CD4-positive, alpha-beta memory T cell (primary cell): ENCODE data around the gene PLA2G2E. TPM values are rescaled to one million over a fixed set of nuclear protein-coding genes. Genes with fewer than 3 reads are reported as not detected.

Experiments
- CTCF ChIA-PET: fragments of 350-600 bp; sonication (Branson Sonifier 250); formaldehyde crosslinking; loops from one replicate; lab custom pipeline; 2021; ENCODE audit warnings: inconsistent platforms; ENCODE audit not compliant: partially characterized antibody; lab: Charles Lee
- POLR2A ChIA-PET: fragments of 350-600 bp; sonication (Branson Sonifier 250); formaldehyde crosslinking; loops from one replicate; lab custom pipeline; 2021; ENCODE audit not compliant: partially characterized antibody; lab: Charles Lee
- DNase-seq, 5 donors: peaks; one replicate each; pipeline versions ENCODE4 v3.0.0 to v3.0.0-alpha.2; 2020 to 2022; ENCODE audit warnings: mixed read lengths in 1 of 5
- H3K27ac ChIP-seq: one replicate; pipeline ENCODE4 v1.7.0; 2013; ENCODE audit warnings: low read depth, low read length
- H3K27me3 ChIP-seq: 2 replicates; pipeline ENCODE4 v1.7.0; 2013; ENCODE audit warnings: mild to moderate bottlenecking, low read length, moderate library complexity; ENCODE audit not compliant: insufficient read depth
- H3K36me3 ChIP-seq: 2 replicates; pipeline ENCODE4 v1.7.0; 2013; ENCODE audit warnings: mild to moderate bottlenecking, low read length, moderate library complexity; ENCODE audit not compliant: insufficient read depth
- H3K4me1 ChIP-seq: 2 replicates; pipeline ENCODE4 v1.7.0; 2013; ENCODE audit warnings: mild to moderate bottlenecking, low read length, moderate library complexity; ENCODE audit not compliant: insufficient read depth
- H3K4me3 ChIP-seq, 2 donors: one replicate each; pipeline ENCODE4 v1.7.0; 2013; ENCODE audit warnings: low read length in 2 of 2, mild to moderate bottlenecking in 1 of 2
- H3K9me3 ChIP-seq, 2 donors: one replicate each; pipeline ENCODE4 v1.7.0; 2013; ENCODE audit warnings: low read length in 2 of 2, control low read depth in 1 of 2; ENCODE audit not compliant: control insufficient read depth in 1 of 2
- H3K27ac Mint-ChIP-seq, 7 donors: one replicate each; pipeline ENCODE4 v1.8.0; 2020 to 2021; ENCODE audit warnings: mixed read lengths in 7 of 7, mild to moderate bottlenecking in 6 of 7, inconsistent platforms in 3 of 7, moderate library complexity in 3 of 7
- H3K27me3 Mint-ChIP-seq, 2 donors: one replicate each; pipeline ENCODE4 v1.8.0; 2020 to 2021; ENCODE audit warnings: mixed read lengths in 2 of 2
- H3K36me3 Mint-ChIP-seq, 2 donors: one replicate each; pipeline ENCODE4 v1.8.0; 2020 to 2021; ENCODE audit warnings: mixed read lengths in 2 of 2, inconsistent platforms in 1 of 2, mild to moderate bottlenecking in 1 of 2
- H3K4me1 Mint-ChIP-seq, 4 donors: one replicate each; pipeline ENCODE4 v1.8.0; 2020 to 2021; ENCODE audit warnings: mixed read lengths in 4 of 4, mild to moderate bottlenecking in 1 of 4
- H3K4me3 Mint-ChIP-seq, 8 donors: one replicate each; pipeline ENCODE4 v1.8.0; 2020 to 2021; ENCODE audit warnings: mixed read lengths in 8 of 8, mild to moderate bottlenecking in 7 of 8, moderate library complexity in 6 of 8, inconsistent platforms in 3 of 8
- H3K9me3 Mint-ChIP-seq, 8 donors: one replicate each; pipeline ENCODE4 v1.8.0; 2020 to 2021; ENCODE audit warnings: mixed read lengths in 8 of 8, mild to moderate bottlenecking in 5 of 8, inconsistent platforms in 3 of 8, moderate library complexity in 1 of 8
- intact Hi-C: fragments of 100-400 bp; cut with micrococcal nuclease; formaldehyde crosslinking; loops from one replicate; pipeline ENCODE4 v1.15.1; 2023
- polyA plus RNA-seq, 2 donors: library from polyadenylated mRNA; unstranded; fragments of 300-500 nt; fragmentation: Illumina TruSeq; gene quantifications; one replicate each; pipeline ENCODE4 v1.2.3, GENCODE V29; 2021
- total RNA-seq, 2 experiments: library from RNA; stranded (reverse); gene quantifications; one replicate each; pipeline ENCODE4 v1.2.3, GENCODE V29; 2021

Gene PLA2G2E
- total and polyA plus RNA-seq, 4 experiments from 2014 or later = not detected

- Histone ChIP-seq H3K27me3 (no peaks in the 10 kb centered on the region), H3K27ac (no peak overlapping the region), H3K4me1 (no peaks in the 10 kb centered on the region), H3K4me3 (no peak overlapping the region), H3K36me3 (no peaks in the 10 kb centered on the region), H3K9me3 (no peaks in the 10 kb centered on the region)
- CTCF ChIA-PET = no interaction called here
- Mint-ChIP-seq H3K9me3 (peaks cover 0 to 1% (median 0%) of the 10 kb centered on the region in 8 donors), H3K27me3 (peaks cover 5 to 7% of the 10 kb centered on the region in 2 donors), H3K4me3 (no peak overlapping the region), H3K27ac (no peak overlapping the region), H3K4me1 (no peaks in the 10 kb centered on the region), H3K36me3 (no peaks in the 10 kb centered on the region)
- POLR2A ChIA-PET = no interaction called here
- DNase-seq = no peak
- intact Hi-C loops = no loop called here
Observed at GRCh38 chr1:19942657-19943056, 19.2 kb upstream of the PLA2G2E start.

DNA sequence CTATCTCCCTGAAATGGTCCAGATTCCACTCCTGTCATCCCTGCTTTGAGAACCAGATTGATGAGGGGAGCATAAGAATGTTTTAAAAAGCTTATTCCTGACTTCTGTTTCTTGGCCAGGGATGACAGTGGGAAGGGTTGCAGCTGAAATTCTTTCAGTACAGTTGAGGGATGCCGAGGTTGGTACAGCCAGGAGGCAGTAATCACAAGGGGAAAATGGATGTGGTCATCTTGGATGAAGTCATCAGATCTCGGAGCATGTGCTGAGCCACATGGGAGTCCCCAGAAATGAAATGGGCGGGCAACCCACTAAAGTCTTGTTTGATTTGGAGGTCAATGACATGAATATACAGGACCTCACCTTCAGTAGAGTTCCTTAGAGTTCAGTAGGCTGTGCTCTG lies 18.7 kb upstream of the PLA2G2E start:
- Mint-ChIP-seq H3K36me3 (no peaks in the 10 kb centered on the region), H3K9me3 (peaks cover 0 to 1% (median 0%) of the 10 kb centered on the region in 8 donors), H3K4me3 (no peak overlapping the region), H3K27me3 (peaks cover 5 to 7% of the 10 kb centered on the region in 2 donors), H3K4me1 (no peaks in the 10 kb centered on the region), H3K27ac (no peak overlapping the region)
- ChIA-PET POLR2A (no interaction called here), CTCF (interaction anchor here (1.0 kb wide), 1 partner anchor 24 kb away, joined by 3 read pairs; no protein-coding TSS in a partner anchor)
- DNase-seq = no peak
- H3K4me3 ChIP-seq = no peak overlapping the region
- H3K27ac ChIP-seq = no peak overlapping the region
- H3K36me3 ChIP-seq = no peaks in the 10 kb centered on the region
- no peaks in the 10 kb centered on the region for H3K4me1 ChIP-seq
- H3K27me3 ChIP-seq = no peaks in the 10 kb centered on the region
- no peaks in the 10 kb centered on the region for H3K9me3 ChIP-seq
- intact Hi-C loops = no loop called here

GRCh38 chr1:19941206-19941568 lies 17.8 kb upstream of the PLA2G2E start:
- no peaks in the 10 kb centered on the region for H3K9me3 ChIP-seq
- no peaks in the 10 kb centered on the region for H3K27me3 ChIP-seq
- Mint-ChIP-seq H3K4me1 (no peaks in the 10 kb centered on the region), H3K27ac (no peak overlapping the region), H3K36me3 (no peaks in the 10 kb centered on the region), H3K4me3 (no peak overlapping the region), H3K9me3 (peaks cover 0 to 1% (median 0%) of the 10 kb centered on the region in 8 donors), H3K27me3 (peaks cover under 1 to 4% of the 10 kb centered on the region in 2 donors)
- POLR2A ChIA-PET = no interaction called here
- H3K4me3 ChIP-seq = no peak overlapping the region
- CTCF ChIA-PET = interaction anchor here (1.0 kb wide), 1 partner anchor 23 kb away, joined by 3 read pairs; no protein-coding TSS in a partner anchor
- H3K36me3 ChIP-seq = no peaks in the 10 kb centered on the region
- no peak for DNase-seq
- intact Hi-C loops = no loop called here
- H3K4me1 ChIP-seq = no peaks in the 10 kb centered on the region
- no peak overlapping the region for H3K27ac ChIP-seq

- no peak overlapping the region for H3K4me3 Mint-ChIP-seq
- Histone ChIP-seq H3K9me3 (no peaks in the 10 kb centered on the region), H3K27ac (no peak overlapping the region), H3K27me3 (no peaks in the 10 kb centered on the region), H3K36me3 (no peaks in the 10 kb centered on the region), H3K4me3 (no peak overlapping the region), H3K4me1 (no peaks in the 10 kb centered on the region)
- no peaks in the 10 kb centered on the region for H3K4me1 Mint-ChIP-seq
- H3K36me3 Mint-ChIP-seq = no peaks in the 10 kb centered on the region
- no peak for DNase-seq
- no peak overlapping the region for H3K27ac Mint-ChIP-seq
- intact Hi-C loops = no loop called here
- CTCF ChIA-PET = no interaction called here
- H3K27me3 Mint-ChIP-seq = peaks cover 0 to 1% of the 10 kb centered on the region in 2 donors
- POLR2A ChIA-PET = no interaction called here
- H3K9me3 Mint-ChIP-seq = peaks cover 0 to 1% (median 0%) of the 10 kb centered on the region in 8 donors
Observed at GRCh38 chr1:19940486-19941205, 17.2 kb upstream of the PLA2G2E start.

- DNase-seq = no peak
- Mint-ChIP-seq H3K4me1 (no peaks in the 10 kb centered on the region), H3K4me3 (no peak overlapping the region), H3K27me3 (peaks cover 0 to 1% of the 10 kb centered on the region in 2 donors), H3K9me3 (peaks cover 0 to 9% (median 2%) of the 10 kb centered on the region in 8 donors), H3K27ac (no peak overlapping the region), H3K36me3 (no peaks in the 10 kb centered on the region)
- intact Hi-C loops = no loop called here
- H3K27ac ChIP-seq = no peak overlapping the region
- ChIA-PET CTCF (interaction anchor here (1.0 kb wide), 1 partner anchor 28 kb away, joined by 4 read pairs; no protein-coding TSS in a partner anchor), POLR2A (no interaction called here)
- H3K27me3 ChIP-seq = no peaks in the 10 kb centered on the region
- no peaks in the 10 kb centered on the region for H3K4me1 ChIP-seq
- H3K36me3 ChIP-seq = no peaks in the 10 kb centered on the region
- no peak overlapping the region for H3K4me3 ChIP-seq
- H3K9me3 ChIP-seq = no peaks in the 10 kb centered on the region
Observed at GRCh38 chr1:19938472-19938871, 15.1 kb upstream of the PLA2G2E start.

- H3K4me3 Mint-ChIP-seq = no peak overlapping the region
- peaks cover 0 to 6% of the 10 kb centered on the region in 2 donors for H3K9me3 ChIP-seq
- ChIA-PET POLR2A (no interaction called here), CTCF (no interaction called here)
- no peaks in the 10 kb centered on the region for H3K27me3 ChIP-seq
- peaks cover 3 to 29% (median 21%) of the 10 kb centered on the region in 8 donors for H3K9me3 Mint-ChIP-seq
- H3K27me3 Mint-ChIP-seq = peaks cover 0 to 3% of the 10 kb centered on the region in 2 donors
- H3K4me1 ChIP-seq = no peaks in the 10 kb centered on the region
- DNase-seq = no peak
- H3K36me3 ChIP-seq = no peaks in the 10 kb centered on the region
- intact Hi-C loops = no loop called here
- peaks cover 0 to 10% of the 10 kb centered on the region in 2 donors for H3K36me3 Mint-ChIP-seq
- H3K27ac ChIP-seq = no peak overlapping the region
- H3K4me1 Mint-ChIP-seq = no peaks in the 10 kb centered on the region
- H3K27ac Mint-ChIP-seq = no peak overlapping the region
- no peak overlapping the region for H3K4me3 ChIP-seq
Observed at GRCh38 chr1:19936061-19936750, 12.8 kb upstream of the PLA2G2E start.

- Histone ChIP-seq H3K27ac (no peak overlapping the region), H3K4me3 (no peak overlapping the region), H3K4me1 (no peaks in the 10 kb centered on the region), H3K27me3 (no peaks in the 10 kb centered on the region), H3K36me3 (no peaks in the 10 kb centered on the region), H3K9me3 (peaks cover 0 to 6% of the 10 kb centered on the region in 2 donors)
- intact Hi-C loops = no loop called here
- H3K36me3 Mint-ChIP-seq = peaks cover 0 to 10% of the 10 kb centered on the region in 2 donors
- peaks cover 0 to 3% of the 10 kb centered on the region in 2 donors for H3K27me3 Mint-ChIP-seq
- H3K4me3 Mint-ChIP-seq = no peak overlapping the region
- peaks cover 6 to 46% (median 30%) of the 10 kb centered on the region in 8 donors for H3K9me3 Mint-ChIP-seq
- no peaks in the 10 kb centered on the region for H3K4me1 Mint-ChIP-seq
- H3K27ac Mint-ChIP-seq = no peak overlapping the region
- POLR2A ChIA-PET = no interaction called here
- CTCF ChIA-PET = no interaction called here
- no peak for DNase-seq
Observed at GRCh38 chr1:19934336-19934735, 10.9 kb upstream of the PLA2G2E start.
